DOHH2 (cell line): Measurements from ENCODE around the gene DDX1.

Source experiments
- CTCF ChIP-seq: fragments of 200-600 bp; sonication (generic); IDR thresholded peaks from one replicate; pipeline ENCODE4 v1.5.1; 2014; ENCODE audit warnings: antibody characterized with exemption, mild to moderate bottlenecking, low read depth, low read length; ENCODE audit not compliant: poor library complexity, severe bottlenecking
- EZH2phosphoT487 ChIP-seq: fragments of 200-600 bp; sonication (generic); IDR thresholded peaks from 2 replicates; pipeline ENCODE4 v1.6.1; 2017; ENCODE audit warnings: borderline replicate concordance, mild to moderate bottlenecking, antibody characterized with exemption, low read length, moderate library complexity, mixed read lengths

GRCh38 chr2:15613736-15614429 lies 22.2 kb downstream of the DDX1 start:
- TF ChIP-seq CTCF (no peak), EZH2phosphoT487 (no peak)
